Measurements from ENCODE around the gene PNPLA3. TPM values are rescaled to one million over a fixed set of nuclear protein-coding genes. Genes with fewer than 3 reads are reported as not detected.

PNPLA3 gene
- total RNA-seq, 1 donor from 2014 or later: 6.9 TPM

- intact Hi-C loops (cut with DNase I): no loop called here
- ATAC-seq: no peak
These were observed 21.2 kb downstream of the PNPLA3 start for GRCh38 chr22:43944670-43945430.

GRCh38 chr22:43945632-43946383 lies 22.2 kb downstream of the PNPLA3 start:
- Histone ChIP-seq H3K27ac (no peak overlapping the region), H3K9me3 (peaks cover 5% of the 10 kb centered on the region), H3K27me3 (ENCODE audit: low read depth) (peaks cover 7% of the 10 kb centered on the region), H3K4me3 (no peak overlapping the region), H3K4me1 (no peaks in the 10 kb centered on the region), H3K36me3 (no peaks in the 10 kb centered on the region)
- TF ChIP-seq, protein P1, sequence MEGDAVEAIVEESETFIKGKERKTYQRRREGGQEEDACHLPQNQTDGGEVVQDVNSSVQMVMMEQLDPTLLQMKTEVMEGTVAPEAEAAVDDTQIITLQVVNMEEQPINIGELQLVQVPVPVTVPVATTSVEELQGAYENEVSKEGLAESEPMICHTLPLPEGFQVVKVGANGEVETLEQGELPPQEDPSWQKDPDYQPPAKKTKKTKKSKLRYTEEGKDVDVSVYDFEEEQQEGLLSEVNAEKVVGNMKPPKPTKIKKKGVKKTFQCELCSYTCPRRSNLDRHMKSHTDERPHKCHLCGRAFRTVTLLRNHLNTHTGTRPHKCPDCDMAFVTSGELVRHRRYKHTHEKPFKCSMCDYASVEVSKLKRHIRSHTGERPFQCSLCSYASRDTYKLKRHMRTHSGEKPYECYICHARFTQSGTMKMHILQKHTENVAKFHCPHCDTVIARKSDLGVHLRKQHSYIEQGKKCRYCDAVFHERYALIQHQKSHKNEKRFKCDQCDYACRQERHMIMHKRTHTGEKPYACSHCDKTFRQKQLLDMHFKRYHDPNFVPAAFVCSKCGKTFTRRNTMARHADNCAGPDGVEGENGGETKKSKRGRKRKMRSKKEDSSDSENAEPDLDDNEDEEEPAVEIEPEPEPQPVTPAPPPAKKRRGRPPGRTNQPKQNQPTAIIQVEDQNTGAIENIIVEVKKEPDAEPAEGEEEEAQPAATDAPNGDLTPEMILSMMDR (IDR thresholded peaks at IDR 0.05): peak; percentile 64
- DNase-seq: peak; percentile 74
- intact Hi-C loops (cut with DNase I): no loop called here
- ATAC-seq: peak; percentile 86 to 92

More at GRCh38 chr22:43944670-43945430, 21.2 kb downstream of the PNPLA3 start:
- H3K4me3 ChIP-seq: no peak overlapping the region
- H3K27ac ChIP-seq: no peak overlapping the region
- TF ChIP-seq, protein P1 (IDR thresholded peaks at IDR 0.05): no peak
- peaks cover 7% of the 10 kb centered on the region for H3K27me3 ChIP-seq (ENCODE audit: low read depth)
- no peaks in the 10 kb centered on the region for H3K36me3 ChIP-seq
- DNase-seq: no peak
- peaks cover 5% of the 10 kb centered on the region for H3K9me3 ChIP-seq
- no peaks in the 10 kb centered on the region for H3K4me1 ChIP-seq

DNA sequence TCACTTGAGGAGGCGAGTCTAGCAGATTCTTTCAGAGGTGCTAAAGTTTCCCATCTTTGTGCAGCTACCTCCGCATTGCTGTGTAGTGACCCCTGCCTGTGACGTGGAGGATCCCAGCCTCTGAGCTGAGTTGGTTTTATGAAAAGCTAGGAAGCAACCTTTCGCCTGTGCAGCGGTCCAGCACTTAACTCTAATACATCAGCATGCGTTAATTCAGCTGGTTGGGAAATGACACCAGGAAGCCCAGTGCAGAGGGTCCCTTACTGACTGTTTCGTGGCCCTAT lies 22.7 kb downstream of the PNPLA3 start:
- Histone ChIP-seq H3K9me3 (peaks cover 5% of the 10 kb centered on the region), H3K36me3 (no peaks in the 10 kb centered on the region), H3K4me1 (no peaks in the 10 kb centered on the region), H3K27me3 (ENCODE audit: low read depth) (peaks cover 7% of the 10 kb centered on the region), H3K4me3 (no peak overlapping the region), H3K27ac (no peak overlapping the region)
- TF ChIP-seq, protein P1 (IDR thresholded peaks at IDR 0.05): no peak
- DNase-seq (no peak), ATAC-seq (no peak)
- intact Hi-C loops (cut with DNase I): no loop called here

- Histone ChIP-seq H3K4me3 (no peak overlapping the region), H3K36me3 (no peaks in the 10 kb centered on the region), H3K9me3 (no peaks in the 10 kb centered on the region), H3K27me3 (ENCODE audit: low read depth) (peaks cover 7% of the 10 kb centered on the region), H3K27ac (no peak overlapping the region), H3K4me1 (no peaks in the 10 kb centered on the region)
- DNase-seq (no peak), ATAC-seq (no peak)
- intact Hi-C loops (cut with DNase I): no loop called here
- TF ChIP-seq, protein P1 (IDR thresholded peaks at IDR 0.05): no peak
These were observed 25.3 kb downstream of the PNPLA3 start for GRCh38 chr22:43948836-43949406.

DNA sequence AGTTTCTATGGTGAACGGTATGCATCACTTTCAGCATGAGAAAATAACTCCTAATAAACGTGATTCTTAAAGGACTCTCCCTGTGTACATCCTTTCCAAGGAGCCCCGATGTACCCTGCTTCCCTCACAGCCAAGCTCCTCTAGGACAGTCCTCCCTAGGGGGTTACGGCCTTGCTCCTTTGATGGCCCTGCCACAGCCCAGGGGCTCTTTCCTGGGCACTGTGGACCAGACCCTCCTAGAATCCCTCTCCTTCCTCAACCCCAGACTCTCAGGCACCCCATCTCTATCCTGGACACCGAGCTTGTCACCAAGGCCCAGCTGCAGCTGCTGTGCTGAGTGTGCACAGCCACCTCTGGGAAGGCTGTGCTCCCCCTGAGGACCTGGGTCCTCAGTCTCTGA lies 27.8 kb downstream of the PNPLA3 start:
- DNase-seq (no peak), ATAC-seq (no peak)
- Histone ChIP-seq H3K4me3 (no peak overlapping the region), H3K27ac (no peak overlapping the region), H3K4me1 (peaks cover 15% of the 10 kb centered on the region), H3K27me3 (ENCODE audit: low read depth) (no peaks in the 10 kb centered on the region), H3K9me3 (no peaks in the 10 kb centered on the region), H3K36me3 (no peaks in the 10 kb centered on the region)
- intact Hi-C loops (cut with DNase I): no loop called here
- TF ChIP-seq, protein P1 (IDR thresholded peaks at IDR 0.05): no peak

Data from lower lobe of right lung (tissue), 2 donors.